ENCODE measurements around the gene CACNA1B. TPM values are rescaled to one million over a fixed set of nuclear protein-coding genes. Genes with fewer than 3 reads are reported as not detected.
"Not testable (repeated sequence)": the region's sequence is repeated elsewhere in the genome, so short reads cannot be mapped to it uniquely, and the experiment has no call there.

The CACNA1B gene
- polyA plus RNA-seq, 1 of the 3 experiments (the other 2 are of a cell fraction) = 0.03 TPM

DNA sequence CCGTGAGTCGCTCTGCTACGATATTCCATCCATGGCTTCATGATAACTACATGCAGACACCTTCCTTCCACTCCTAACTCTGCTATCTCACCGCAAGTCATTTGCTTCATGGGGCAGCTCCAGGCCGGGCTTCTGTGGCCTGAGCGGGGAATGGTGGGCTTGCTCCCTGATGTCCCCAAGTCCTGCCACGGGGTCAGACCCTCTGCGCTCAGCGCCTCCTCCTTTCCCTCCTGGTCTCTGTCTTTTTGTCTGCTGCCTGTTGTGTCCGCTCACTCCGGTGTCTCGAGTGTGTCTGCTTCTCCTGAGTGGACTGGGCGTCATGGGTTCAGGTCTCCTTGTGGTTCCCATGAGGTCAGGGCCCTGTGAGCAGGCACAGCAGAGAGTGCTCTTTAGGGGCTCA is 139.6 kb downstream of the CACNA1B start (continued):
- TF ChIP-seq CHD2 (IDR thresholded peaks at IDR 0.05; ENCODE audit: low read length, partially characterized antibody) = no peak
- TF ChIP-seq, protein P1, sequence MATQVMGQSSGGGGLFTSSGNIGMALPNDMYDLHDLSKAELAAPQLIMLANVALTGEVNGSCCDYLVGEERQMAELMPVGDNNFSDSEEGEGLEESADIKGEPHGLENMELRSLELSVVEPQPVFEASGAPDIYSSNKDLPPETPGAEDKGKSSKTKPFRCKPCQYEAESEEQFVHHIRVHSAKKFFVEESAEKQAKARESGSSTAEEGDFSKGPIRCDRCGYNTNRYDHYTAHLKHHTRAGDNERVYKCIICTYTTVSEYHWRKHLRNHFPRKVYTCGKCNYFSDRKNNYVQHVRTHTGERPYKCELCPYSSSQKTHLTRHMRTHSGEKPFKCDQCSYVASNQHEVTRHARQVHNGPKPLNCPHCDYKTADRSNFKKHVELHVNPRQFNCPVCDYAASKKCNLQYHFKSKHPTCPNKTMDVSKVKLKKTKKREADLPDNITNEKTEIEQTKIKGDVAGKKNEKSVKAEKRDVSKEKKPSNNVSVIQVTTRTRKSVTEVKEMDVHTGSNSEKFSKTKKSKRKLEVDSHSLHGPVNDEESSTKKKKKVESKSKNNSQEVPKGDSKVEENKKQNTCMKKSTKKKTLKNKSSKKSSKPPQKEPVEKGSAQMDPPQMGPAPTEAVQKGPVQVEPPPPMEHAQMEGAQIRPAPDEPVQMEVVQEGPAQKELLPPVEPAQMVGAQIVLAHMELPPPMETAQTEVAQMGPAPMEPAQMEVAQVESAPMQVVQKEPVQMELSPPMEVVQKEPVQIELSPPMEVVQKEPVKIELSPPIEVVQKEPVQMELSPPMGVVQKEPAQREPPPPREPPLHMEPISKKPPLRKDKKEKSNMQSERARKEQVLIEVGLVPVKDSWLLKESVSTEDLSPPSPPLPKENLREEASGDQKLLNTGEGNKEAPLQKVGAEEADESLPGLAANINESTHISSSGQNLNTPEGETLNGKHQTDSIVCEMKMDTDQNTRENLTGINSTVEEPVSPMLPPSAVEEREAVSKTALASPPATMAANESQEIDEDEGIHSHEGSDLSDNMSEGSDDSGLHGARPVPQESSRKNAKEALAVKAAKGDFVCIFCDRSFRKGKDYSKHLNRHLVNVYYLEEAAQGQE (IDR thresholded peaks at IDR 0.05; ENCODE audit: low read depth, low read length) = no peak
- no peak for TF ChIP-seq RAD21 (IDR thresholded peaks at IDR 0.05; ENCODE audit: low read length)
- TF ChIP-seq JUND (IDR thresholded peaks at IDR 0.05) = no peak
- TF ChIP-seq YY1 (IDR thresholded peaks at IDR 0.05; ENCODE audit: low read depth) = no peak
- TF ChIP-seq, protein P2, sequence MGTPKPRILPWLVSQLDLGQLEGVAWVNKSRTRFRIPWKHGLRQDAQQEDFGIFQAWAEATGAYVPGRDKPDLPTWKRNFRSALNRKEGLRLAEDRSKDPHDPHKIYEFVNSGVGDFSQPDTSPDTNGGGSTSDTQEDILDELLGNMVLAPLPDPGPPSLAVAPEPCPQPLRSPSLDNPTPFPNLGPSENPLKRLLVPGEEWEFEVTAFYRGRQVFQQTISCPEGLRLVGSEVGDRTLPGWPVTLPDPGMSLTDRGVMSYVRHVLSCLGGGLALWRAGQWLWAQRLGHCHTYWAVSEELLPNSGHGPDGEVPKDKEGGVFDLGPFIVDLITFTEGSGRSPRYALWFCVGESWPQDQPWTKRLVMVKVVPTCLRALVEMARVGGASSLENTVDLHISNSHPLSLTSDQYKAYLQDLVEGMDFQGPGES (IDR thresholded peaks at IDR 0.05; ENCODE audit: low read depth, low read length) = no peak

DNA sequence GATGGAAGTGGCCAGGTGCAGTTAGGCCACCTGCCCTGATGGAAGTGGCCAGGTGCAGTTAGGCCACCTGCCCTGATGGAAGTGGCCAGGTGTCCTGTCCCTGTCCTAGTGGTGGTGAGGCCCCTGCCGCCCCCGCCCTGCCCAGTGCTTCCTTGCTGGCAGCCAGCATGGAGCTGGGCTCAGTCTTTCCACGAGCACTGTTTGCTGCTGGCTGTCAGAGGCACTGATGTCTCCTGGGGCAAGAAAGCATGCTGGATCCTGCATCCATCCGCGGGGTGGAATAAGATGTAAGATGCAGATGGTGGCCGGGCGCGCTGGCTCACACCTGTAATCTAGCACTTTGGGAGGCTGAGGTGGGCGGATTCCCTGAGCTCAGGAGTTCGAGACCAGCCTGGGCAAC is 141.9 kb downstream of the CACNA1B start:
- H3F3A ChIP-seq (replicated peaks; ENCODE audit: insufficient read depth); H2AFZ ChIP-seq (ENCODE audit: low read depth); H3K9me2 ChIP-seq; H3K27ac ChIP-seq (ENCODE audit: low read depth in 2 of 2, low read length in 1 of 2); H3K9me3 ChIP-seq; H3K4me3 ChIP-seq (ENCODE audit: low read depth in 2 of 2, low read length in 1 of 2); DNase-seq; H3K27me3 ChIP-seq (ENCODE audit: insufficient read depth); H3K4me1 ChIP-seq (ENCODE audit: control insufficient read depth in 1 of 2, insufficient read depth in 2 of 2, low read depth in 1 of 2, low read length in 1 of 2); POLR2A ChIA-PET; H3K9ac ChIP-seq; H4K20me1 ChIP-seq (ENCODE audit: insufficient read depth); H3K79me2 ChIP-seq (ENCODE audit: insufficient read depth); H3K4me2 ChIP-seq; H3K36me3 ChIP-seq (replicated peaks in 1 of 2; ENCODE audit: control insufficient read depth in 1 of 2, insufficient read depth in 2 of 2, low read length in 1 of 2); CTCF ChIA-PET: not testable (repeated sequence)
- 88% methylated on average over 6 of the region's 10 CpGs for WGBS (ENCODE audit: low lambda C conversion rate)

DNA sequence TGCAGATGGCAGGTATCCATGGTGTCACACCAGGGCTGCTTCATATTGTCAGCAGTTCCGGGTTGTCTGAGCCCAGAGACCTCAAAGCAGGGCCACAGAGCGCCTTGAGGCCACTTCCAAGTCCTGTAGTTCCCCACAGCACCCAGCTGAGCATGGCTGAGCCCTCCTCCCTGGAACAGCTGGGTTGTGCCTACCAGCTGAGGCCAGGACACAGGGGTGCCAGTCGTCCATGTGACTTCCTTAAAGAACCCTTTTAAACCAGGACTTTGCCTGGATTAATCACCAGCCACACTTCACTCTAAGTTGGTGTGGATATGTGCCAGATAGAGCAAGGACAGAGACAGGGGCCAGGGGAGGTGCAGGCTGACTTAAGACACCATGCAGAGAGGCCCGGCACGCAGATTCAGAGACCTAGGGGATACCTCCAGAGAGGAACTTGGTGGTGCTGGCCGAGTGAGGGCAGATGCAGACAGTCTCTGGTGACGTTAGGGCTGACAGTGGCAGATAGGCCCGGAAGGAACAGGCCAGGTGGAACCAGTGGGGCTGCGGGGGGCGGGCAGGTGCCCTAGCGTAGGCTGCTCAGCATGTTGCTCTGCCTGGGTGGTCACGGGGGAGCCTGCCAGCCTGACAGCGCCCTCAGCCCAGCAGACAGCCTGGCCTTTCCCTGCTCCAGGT is 142.7 kb downstream of the CACNA1B start:
- Histone ChIP-seq H3K4me2 (no peak overlapping the region), H3F3A (replicated peaks; ENCODE audit: insufficient read depth) (no peaks in the 10 kb centered on the region), H3K27ac (ENCODE audit: low read depth in 2 of 2, low read length in 1 of 2) (no peak overlapping the region), H3K79me2 (ENCODE audit: insufficient read depth) (no peaks in the 10 kb centered on the region), H3K4me1 (ENCODE audit: control insufficient read depth in 1 of 2, insufficient read depth in 2 of 2, low read depth in 1 of 2, low read length in 1 of 2) (peaks cover 0 to 2% of the 10 kb centered on the region in 2 experiments; a peak in 1 of 4 replicates), H4K20me1 (ENCODE audit: insufficient read depth) (no peaks in the 10 kb centered on the region), H3K9ac (no peak overlapping the region), H3K4me3 (ENCODE audit: low read depth in 2 of 2, low read length in 1 of 2) (no peak overlapping the region), H3K9me2 (no peaks in the 10 kb centered on the region), H3K27me3 (ENCODE audit: insufficient read depth) (no peaks in the 10 kb centered on the region), H2AFZ (ENCODE audit: low read depth) (no peak overlapping the region), H3K36me3 (replicated peaks in 1 of 2; ENCODE audit: control insufficient read depth in 1 of 2, insufficient read depth in 2 of 2, low read length in 1 of 2) (no peaks in the 10 kb centered on the region), H3K9me3 (no peaks in the 10 kb centered on the region)
- ChIA-PET CTCF (no interaction called here), POLR2A (no interaction called here)
- peak; percentile 14 for DNase-seq
- no peak for TF ChIP-seq RCOR1 (IDR thresholded peaks at IDR 0.05; ENCODE audit: low read length)
- TF ChIP-seq ELF1 (IDR thresholded peaks at IDR 0.05) = no peak
- TF ChIP-seq RFX5 (IDR thresholded peaks at IDR 0.05; ENCODE audit: low read length) = no peak
- TF ChIP-seq FOSL2 (IDR thresholded peaks at IDR 0.05; ENCODE audit: borderline replicate concordance, low read depth) = no peak
- TF ChIP-seq, protein P3, sequence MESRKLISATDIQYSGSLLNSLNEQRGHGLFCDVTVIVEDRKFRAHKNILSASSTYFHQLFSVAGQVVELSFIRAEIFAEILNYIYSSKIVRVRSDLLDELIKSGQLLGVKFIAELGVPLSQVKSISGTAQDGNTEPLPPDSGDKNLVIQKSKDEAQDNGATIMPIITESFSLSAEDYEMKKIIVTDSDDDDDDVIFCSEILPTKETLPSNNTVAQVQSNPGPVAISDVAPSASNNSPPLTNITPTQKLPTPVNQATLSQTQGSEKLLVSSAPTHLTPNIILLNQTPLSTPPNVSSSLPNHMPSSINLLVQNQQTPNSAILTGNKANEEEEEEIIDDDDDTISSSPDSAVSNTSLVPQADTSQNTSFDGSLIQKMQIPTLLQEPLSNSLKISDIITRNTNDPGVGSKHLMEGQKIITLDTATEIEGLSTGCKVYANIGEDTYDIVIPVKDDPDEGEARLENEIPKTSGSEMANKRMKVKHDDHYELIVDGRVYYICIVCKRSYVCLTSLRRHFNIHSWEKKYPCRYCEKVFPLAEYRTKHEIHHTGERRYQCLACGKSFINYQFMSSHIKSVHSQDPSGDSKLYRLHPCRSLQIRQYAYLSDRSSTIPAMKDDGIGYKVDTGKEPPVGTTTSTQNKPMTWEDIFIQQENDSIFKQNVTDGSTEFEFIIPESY (IDR thresholded peaks at IDR 0.05; ENCODE audit: borderline replicate concordance, low read depth) = no peak
- TF ChIP-seq SMC3 (IDR thresholded peaks at IDR 0.05; ENCODE audit: low read depth, low read length) = no peak
- no peak for TF ChIP-seq RXRA (IDR thresholded peaks at IDR 0.05; ENCODE audit: borderline replicate concordance, low read depth)
- no peak for TF ChIP-seq MXI1 (IDR thresholded peaks at IDR 0.05; ENCODE audit: low read depth, low read length)
- TF ChIP-seq TAF1 (IDR thresholded peaks at IDR 0.05; ENCODE audit: borderline replicate concordance, low read depth, low read length) = no peak
- TF ChIP-seq NFIC (IDR thresholded peaks at IDR 0.05; ENCODE audit: borderline replicate concordance) = no peak
- TF ChIP-seq POLR2AphosphoS5 (IDR thresholded peaks at IDR 0.05; ENCODE audit: low read depth, low read length) = no peak
- no peak for TF ChIP-seq EZH2phosphoT487 (IDR thresholded peaks at IDR 0.05; ENCODE audit: borderline replicate concordance, low read depth)
- 44% methylated on average over 8 of the region's 13 CpGs for WGBS (ENCODE audit: low lambda C conversion rate)

All from SK-N-SH (cell line).